Cardiac muscle cell (in vitro differentiated cells and primary cell): ENCODE results near the gene PRXL2A. TPM values are rescaled to one million over a fixed set of nuclear protein-coding genes. Genes with fewer than 3 reads are reported as not detected.

Source experiments
- DNase-seq, 2 donors: peaks; one replicate each; pipeline versions ENCODE4 v3.0.0 to v3.0.0-alpha.2; 2010 to 2017; ENCODE audit warnings: low read depth in 1 of 2, low spot score in 1 of 2
- H3K27ac ChIP-seq: fragments of 200-600 bp; sonication (generic); 2 replicates; pipeline ENCODE4 v1.5.1; 2016
- H3K27me3 ChIP-seq: fragments of 200-600 bp; sonication (generic); 2 replicates; pipeline ENCODE4 v1.6.0; 2016; ENCODE audit warnings: control low read depth
- H3K36me3 ChIP-seq: fragments of 200-600 bp; sonication (generic); 2 replicates; pipeline ENCODE4 v1.5.1; 2016; ENCODE audit warnings: control low read depth
- H3K4me1 ChIP-seq: fragments of 200-600 bp; sonication (generic); 2 replicates; pipeline ENCODE4 v1.8.1; 2017; ENCODE audit warnings: low read depth, mild to moderate bottlenecking, mixed run types
- H3K4me3 ChIP-seq: fragments of 200-600 bp; sonication (generic); 2 replicates; pipeline ENCODE4 v1.5.1; 2016; ENCODE audit warnings: mild to moderate bottlenecking
- H3K9me3 ChIP-seq: fragments of 200-600 bp; sonication (generic); 2 replicates; pipeline ENCODE4 v1.5.1; 2017; ENCODE audit warnings: low read depth, mild to moderate bottlenecking, control low read depth
- polyA plus RNA-seq: library from polyadenylated mRNA; unstranded; fragments of >200 nt; fragmentation: Nextera tagmentation; extraction: Ambion mirVana; gene quantifications from 2 replicates; pipeline ENCODE4 v1.2.1, GENCODE V29; 2016
- total RNA-seq: library from RNA; depleted of rRNA; stranded (reverse); fragments of >200 nt; gene quantifications from 2 replicates; pipeline ENCODE4 v1.2.3, GENCODE V29; 2016
- TF ChIP-seq, protein P1 (sequence below): IDR thresholded peaks from 2 replicates; pipeline ENCODE4 v1.5.1; 2012; ENCODE audit warnings: low read depth, mild to moderate bottlenecking, low read length

The PRXL2A gene
- total and polyA plus RNA-seq, 2 experiments from 2014 or later: 52.0 to 144 TPM

DNA sequence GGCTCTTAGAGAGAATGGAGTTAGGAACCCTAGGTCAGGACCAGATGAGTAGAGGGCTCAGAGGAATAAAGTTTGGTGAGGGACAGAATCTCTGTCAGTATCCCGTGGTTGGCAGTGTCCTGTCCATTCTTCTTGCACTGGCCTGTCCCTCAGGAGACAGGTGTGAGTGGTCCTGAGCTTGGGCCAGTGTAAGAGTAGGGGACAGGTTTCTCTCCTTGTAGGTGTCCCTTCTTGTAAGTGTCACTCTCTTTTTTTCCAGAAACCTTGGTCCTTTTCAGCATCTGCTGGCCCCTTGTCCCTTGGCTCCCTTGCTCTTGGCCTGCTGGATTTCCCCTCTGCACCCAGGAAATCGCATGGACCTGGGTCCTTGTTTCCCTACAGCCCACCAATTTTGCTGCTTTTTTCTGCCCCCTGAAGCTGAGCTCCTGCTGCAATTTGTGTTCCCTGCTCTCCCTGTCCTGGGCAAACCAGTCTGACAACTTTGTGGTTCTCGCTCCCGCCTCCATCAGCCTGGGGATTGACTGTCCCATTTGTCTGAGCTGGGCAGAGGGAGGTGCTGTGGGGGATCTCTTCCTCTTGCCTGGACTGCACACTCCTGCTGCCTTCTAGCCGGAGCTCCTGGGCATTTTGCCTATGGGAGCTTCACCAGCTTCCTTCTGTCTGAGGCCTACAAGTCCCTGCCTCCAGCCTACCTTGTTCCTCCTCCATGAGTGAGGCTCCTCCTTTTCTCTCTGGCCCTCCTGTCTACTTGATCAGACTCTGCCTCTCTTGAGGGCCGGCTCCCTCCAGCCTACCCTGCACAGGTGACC lies 52.3 kb downstream of the PRXL2A start:
- Histone ChIP-seq H3K4me1 (peaks cover 69% of the 10 kb centered on the region), H3K36me3 (no peaks in the 10 kb centered on the region), H3K4me3 (no peak overlapping the region), H3K27ac (peak overlapping the region; percentile 62), H3K9me3 (no peaks in the 10 kb centered on the region), H3K27me3 (no peaks in the 10 kb centered on the region)
- DNase-seq: peak in 1 of 2 donors; percentile 72
- TF ChIP-seq, protein P1, sequence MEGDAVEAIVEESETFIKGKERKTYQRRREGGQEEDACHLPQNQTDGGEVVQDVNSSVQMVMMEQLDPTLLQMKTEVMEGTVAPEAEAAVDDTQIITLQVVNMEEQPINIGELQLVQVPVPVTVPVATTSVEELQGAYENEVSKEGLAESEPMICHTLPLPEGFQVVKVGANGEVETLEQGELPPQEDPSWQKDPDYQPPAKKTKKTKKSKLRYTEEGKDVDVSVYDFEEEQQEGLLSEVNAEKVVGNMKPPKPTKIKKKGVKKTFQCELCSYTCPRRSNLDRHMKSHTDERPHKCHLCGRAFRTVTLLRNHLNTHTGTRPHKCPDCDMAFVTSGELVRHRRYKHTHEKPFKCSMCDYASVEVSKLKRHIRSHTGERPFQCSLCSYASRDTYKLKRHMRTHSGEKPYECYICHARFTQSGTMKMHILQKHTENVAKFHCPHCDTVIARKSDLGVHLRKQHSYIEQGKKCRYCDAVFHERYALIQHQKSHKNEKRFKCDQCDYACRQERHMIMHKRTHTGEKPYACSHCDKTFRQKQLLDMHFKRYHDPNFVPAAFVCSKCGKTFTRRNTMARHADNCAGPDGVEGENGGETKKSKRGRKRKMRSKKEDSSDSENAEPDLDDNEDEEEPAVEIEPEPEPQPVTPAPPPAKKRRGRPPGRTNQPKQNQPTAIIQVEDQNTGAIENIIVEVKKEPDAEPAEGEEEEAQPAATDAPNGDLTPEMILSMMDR: no peak

DNA sequence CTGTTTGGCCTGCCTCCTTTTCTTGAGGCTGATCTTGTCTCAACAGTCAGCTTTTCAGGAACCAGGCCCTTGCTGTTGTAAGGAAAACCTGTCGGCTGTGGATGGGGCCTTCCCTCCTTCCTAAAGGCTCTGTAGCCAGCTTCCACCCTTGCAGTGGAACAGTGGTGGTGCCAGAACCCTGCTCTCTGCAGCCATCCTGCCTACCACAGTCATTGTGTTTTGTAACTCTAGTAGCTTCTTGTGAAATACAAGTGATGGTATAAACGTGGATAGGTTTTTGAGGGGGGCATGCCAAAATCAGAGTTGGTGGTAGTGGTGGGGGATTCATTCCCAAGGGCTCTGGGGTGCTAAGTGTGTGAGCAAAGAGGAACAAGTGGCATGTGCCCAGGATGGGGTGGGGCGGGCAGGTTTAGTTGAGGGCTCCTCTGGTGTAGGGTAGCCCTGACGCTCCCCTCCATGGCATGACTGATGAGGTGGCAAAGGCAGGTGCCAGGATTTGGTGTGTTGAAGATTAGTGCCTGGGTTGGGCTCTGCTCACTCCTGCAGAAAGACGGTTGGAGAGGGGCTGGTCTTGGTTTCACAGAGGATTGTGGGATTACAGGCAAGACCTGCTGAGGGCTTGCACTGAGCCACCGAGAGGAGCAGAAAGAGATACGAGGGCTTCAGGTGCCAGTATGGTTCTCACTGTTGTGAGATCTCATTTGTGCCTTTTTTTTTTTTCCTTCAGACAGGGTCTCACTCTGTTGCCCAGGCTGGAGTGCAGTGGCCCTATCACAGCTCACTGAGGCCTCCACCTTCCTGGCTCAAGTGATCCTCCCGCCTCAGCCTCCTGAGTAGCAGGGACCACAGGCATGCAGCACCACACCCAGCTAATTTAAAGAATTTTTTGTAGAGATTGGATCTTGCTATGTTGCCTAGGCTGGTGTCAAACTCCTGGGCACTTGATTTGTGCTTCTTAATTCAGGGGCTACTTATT lies 53.1 kb downstream of the PRXL2A start:
- Histone ChIP-seq H3K27ac (peak overlapping the region; percentile 80), H3K4me3 (no peak overlapping the region), H3K4me1 (peaks cover 76% of the 10 kb centered on the region), H3K27me3 (no peaks in the 10 kb centered on the region), H3K9me3 (no peaks in the 10 kb centered on the region), H3K36me3 (no peaks in the 10 kb centered on the region)
- DNase-seq: peak in 1 of 2 donors; percentile 60
- TF ChIP-seq, protein P1: no peak

DNA sequence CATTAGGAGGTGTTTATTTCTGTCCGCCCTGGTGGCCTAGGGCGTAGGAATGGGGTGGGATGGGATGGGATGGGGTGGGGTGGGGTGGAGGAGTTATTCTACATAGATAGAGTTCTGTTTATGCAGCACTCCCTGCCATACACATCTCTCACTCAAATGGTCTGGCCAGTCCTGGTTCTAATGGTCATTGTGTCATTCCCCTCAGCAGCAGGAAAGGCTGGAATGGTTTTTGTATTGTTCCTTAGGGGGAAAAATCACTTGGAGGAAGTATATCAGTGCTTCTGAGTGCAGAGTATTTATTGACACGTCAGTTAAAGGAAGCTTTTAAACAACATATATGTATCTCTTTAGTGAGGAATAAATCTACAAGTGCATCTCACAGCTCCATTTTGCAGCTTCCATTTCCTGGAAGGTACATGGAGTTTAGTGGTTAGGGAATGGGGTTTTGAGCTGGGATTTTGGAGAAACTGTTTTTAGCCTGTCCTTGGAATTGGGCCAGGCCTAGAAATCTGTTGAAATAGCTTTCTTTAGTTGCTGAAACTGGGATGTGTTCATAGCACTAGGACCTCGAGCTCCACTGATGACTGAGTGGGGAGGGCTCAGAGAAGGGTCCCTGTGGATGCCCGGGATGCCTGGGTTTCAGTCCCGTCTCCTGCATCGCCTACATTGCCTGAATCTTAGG lies 54.1 kb downstream of the PRXL2A start:
- H3K9me3 ChIP-seq: no peaks in the 10 kb centered on the region
- TF ChIP-seq, protein P1: no peak
- H3K4me3 ChIP-seq: no peak overlapping the region
- peak overlapping the region; percentile 80 for H3K27ac ChIP-seq
- peaks cover 86% of the 10 kb centered on the region for H3K4me1 ChIP-seq
- DNase-seq: peak in 1 of 2 donors; percentile 70
- H3K27me3 ChIP-seq: no peaks in the 10 kb centered on the region
- no peaks in the 10 kb centered on the region for H3K36me3 ChIP-seq

DNA sequence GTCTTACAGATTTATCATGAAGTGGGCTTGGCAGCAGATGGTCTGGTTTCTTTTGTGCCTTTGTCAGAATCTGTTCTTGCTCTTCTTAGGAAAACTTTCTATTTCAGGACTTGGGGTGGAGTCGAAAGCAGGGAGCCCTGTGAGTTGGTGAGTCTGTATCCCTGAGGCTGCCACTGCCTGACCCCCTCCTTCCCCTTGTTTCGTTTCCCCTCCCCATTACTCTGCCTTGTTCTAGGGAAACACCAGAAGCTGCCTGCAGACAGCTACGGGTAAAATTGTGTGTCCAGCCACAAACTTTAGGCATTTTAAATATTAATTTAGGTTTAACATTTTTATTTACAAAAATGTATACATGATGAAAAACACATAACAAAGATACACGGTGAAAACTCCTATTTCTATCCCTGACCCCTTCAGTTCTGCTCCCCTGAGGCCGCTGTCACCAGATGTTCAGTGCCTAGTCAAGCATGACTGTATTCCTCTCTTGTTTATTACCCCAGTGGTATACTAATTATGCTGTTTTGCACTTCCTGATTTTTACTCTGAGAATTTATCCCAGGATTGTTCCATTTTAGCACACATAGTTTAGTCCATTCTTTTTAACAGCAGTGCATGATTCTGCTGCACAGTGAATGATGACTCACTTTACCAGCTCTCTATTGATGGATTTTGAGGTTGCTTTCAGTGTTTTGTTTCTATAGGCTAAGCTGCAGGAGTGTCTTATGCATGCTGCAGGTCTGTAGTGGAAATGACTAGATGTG lies 54.8 kb downstream of the PRXL2A start:
- H3K4me3 ChIP-seq: no peak overlapping the region
- H3K4me1 ChIP-seq: peaks cover 93% of the 10 kb centered on the region
- H3K36me3 ChIP-seq: no peaks in the 10 kb centered on the region
- TF ChIP-seq, protein P1: no peak
- H3K9me3 ChIP-seq: no peaks in the 10 kb centered on the region
- no peaks in the 10 kb centered on the region for H3K27me3 ChIP-seq
- no peak for DNase-seq
- peak overlapping the region; percentile 80 for H3K27ac ChIP-seq

DNA sequence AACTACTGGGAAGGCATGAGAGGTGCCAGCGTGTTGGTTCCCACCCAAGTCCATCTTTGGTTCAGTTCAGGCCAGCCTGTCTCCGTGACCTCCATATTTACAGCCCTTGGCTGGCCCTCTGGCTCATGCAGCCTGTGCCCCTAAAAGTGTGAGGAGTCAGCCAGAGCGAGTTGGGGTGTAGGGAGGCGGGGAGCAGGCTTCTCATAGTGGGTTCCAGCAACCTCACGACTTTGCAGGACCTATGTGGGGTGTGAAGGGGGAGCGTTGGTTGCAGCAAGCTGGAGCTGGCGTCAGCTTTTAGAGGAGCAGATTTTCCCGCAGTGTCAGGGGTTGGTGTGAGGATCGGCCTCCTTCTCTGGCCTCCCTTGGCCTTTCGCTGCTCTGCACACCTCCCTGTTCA lies 55.5 kb downstream of the PRXL2A start:
- H3K9me3 ChIP-seq: no peaks in the 10 kb centered on the region
- H3K36me3 ChIP-seq: no peaks in the 10 kb centered on the region
- TF ChIP-seq, protein P1: no peak
- no peak for DNase-seq
- no peak overlapping the region for H3K4me3 ChIP-seq
- H3K27me3 ChIP-seq: no peaks in the 10 kb centered on the region
- peaks cover 93% of the 10 kb centered on the region for H3K4me1 ChIP-seq
- peak overlapping the region; percentile 84 for H3K27ac ChIP-seq
